Astrocyte of the cerebellum (primary cell): ENCODE measurements around the gene TMC6.
"Not testable (repeated sequence)": the region's sequence is repeated elsewhere in the genome, so short reads cannot be mapped to it uniquely, and the experiment has no call there.

Experiments
- DNase-seq: peaks from one replicate; pipeline ENCODE4 v3.0.0-alpha.2; 2011; ENCODE audit warnings: low read depth
- H3K4me3 ChIP-seq: 2 replicates; pipeline ENCODE4 v1.5.1; 2011; ENCODE audit warnings: mild to moderate bottlenecking, low read depth, low read length, moderate library complexity
- CTCF ChIP-seq: IDR thresholded peaks from 2 replicates; pipeline ENCODE4 v1.5.1; 2012; ENCODE audit warnings: low read length, low read depth, moderate library complexity, mild to moderate bottlenecking; ENCODE audit errors: missing control alignments
- in situ Hi-C: cut with HindIII; loops from 2 replicates; pipeline ENCODE4 v1.10.0; 2017; ENCODE audit warnings: low sequenced_read_pairs

The TMC6 gene

DNA sequence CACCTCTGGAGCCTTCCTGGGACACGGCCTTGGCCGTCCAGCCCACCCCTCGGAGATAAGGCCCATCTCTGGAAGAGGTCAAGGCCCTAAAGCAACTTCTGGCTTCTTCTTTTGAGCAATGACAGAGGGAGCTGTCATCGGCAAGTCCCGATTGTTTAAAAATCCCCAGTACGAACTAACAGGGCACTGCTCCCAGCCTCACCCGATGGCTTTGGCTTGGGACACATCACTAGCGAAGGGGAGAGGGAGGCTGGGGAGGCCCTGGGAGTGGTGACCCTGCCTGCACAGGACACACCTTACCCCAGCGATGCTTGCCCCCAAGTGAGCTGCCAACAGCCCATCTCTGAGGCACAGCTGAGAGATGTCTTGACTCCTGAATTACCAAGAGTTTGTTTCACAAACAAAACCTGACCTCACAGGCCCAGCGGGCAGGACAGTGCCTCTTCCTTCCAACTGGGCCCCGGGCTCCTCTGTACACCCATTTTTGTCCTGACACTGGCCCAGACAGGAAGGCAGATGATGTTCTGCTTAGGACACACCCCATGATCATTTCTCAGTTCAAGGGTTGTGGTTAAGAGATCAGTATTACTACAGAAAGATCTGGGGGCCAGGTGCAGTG, 44.7 kb upstream of the TMC6 start:
- TF ChIP-seq CTCF: no peak
- H3K4me3 ChIP-seq: no peak overlapping the region
- no peak for DNase-seq
- in situ Hi-C loops: no loop called here

DNA sequence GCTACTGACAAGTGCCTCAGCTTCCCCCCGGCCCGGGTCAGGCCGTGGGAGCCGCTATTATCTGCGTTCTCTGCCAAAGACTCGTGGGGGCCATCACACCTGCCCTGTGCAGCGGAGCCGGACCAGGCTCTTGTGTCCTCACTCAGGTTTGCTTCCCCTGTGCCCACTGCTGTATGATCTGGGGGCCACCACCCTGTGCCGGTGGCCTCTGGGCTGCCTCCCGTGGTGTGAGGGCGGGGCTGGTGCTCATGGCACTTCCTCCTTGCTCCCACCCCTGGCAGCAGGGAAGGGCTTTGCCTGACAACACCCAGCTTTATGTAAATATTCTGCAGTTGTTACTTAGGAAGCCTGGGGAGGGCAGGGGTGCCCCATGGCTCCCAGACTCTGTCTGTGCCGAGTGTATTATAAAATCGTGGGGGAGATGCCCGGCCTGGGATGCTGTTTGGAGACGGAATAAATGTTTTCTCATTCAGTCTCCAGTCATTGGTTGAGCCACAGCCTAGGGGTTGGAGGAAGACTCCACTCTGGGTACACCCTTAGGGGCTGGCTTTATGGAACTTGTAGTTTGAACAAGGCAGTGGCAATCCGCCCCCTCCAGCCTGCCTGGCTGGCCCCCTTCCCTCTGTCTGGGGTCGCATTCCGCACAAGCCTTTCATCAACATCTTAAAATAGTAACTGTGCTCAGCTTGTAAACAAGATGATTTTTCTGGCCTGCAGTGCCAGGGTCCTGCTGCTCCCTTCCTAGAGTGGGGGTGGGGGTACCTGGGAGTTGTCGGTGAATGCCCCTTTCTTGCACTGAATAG, 43.9 kb upstream of the TMC6 start:
- in situ Hi-C loops: no loop called here
- no peak overlapping the region for H3K4me3 ChIP-seq
- DNase-seq: no peak
- TF ChIP-seq CTCF: no peak

GRCh38 chr17:78171591-78172248, 43.2 kb upstream of the TMC6 start:
- in situ Hi-C loops, H3K4me3 ChIP-seq, DNase-seq: not testable (repeated sequence)

DNA sequence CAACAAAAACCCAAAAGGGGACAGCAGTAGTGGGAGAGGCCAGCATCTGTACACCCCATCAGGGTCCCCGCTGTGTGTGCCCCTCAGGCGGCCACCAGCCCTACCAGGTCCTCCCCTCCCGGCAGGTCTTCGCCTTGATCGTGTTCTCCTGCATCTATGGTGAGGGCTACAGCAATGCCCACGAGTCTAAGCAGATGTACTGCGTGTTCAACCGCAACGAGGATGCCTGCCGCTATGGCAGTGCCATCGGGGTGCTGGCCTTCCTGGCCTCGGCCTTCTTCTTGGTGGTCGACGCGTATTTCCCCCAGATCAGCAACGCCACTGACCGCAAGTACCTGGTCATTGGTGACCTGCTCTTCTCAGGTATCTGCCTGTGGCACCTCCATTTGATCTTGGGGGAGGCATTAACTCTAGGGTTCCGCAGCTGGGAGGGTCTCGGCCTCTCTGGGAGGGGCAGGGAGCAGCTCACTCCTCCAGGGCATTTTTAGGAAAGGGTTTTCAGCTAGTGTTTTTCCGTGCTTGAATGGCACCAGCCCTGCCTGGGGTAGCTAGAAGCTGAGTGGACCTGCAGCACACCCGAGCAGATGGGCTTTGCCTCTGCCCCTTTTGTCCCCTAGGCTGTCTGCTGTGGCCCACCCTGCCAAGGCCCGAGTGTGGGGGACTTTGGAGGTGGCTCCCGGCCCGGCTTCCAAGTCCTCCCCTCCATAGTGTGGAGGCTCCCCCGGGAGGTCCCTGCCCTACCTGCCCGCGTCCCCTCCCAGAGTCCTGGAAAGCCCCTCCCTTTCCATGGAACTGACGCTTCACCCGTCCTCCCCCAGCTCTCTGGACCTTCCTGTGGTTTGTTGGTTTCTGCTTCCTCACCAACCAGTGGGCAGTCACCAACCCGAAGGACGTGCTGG, 42.4 kb upstream of the TMC6 start:
- TF ChIP-seq CTCF: no peak
- no peak for DNase-seq
- H3K4me3 ChIP-seq: no peak overlapping the region
- in situ Hi-C loops: no loop called here

DNA sequence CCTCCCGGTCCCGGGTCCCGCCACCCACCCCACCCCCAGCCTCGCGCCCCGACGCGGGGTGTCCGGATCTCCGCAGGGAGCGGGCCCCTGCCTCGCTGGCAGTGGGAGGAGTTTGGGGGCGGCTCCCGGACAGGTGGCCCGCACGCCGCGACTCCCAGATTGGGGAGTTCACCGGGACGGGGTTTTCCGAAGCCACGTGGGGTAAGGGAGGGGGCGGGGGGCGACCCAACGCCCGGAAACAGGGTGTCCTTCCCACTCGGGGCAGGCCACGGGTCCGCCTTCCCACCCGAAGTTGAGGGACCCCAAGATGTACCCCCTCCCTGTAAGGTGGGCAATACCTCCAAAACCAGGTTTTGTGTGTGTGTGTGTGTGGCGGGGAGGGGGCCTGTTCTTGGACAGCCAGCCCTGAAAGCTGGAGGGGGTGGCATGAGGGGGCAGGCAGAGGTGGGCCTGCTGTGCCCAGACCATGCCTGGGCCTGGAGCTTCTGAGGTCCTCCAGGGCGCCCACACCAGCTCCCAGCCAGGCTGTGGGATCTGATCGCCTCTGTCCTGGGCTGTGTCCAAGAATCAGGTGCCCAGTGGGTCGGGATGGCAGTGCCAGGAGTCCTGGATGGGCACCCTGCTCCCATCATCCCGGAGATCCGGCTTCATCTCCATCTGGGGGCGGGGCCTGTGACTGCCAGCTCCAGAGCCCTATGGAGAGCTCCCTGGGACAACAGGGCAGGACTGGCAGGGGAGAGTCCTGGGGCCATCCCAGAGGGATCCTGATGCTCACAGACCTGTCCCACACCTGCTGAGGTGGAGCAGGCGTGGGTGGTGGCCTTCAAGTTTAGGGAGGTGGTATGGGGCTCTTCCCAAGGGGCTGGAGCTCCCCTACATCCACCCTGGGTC, 40.6 kb upstream of the TMC6 start:
- in situ Hi-C loops: no loop called here
- TF ChIP-seq CTCF: no peak
- H3K4me3 ChIP-seq: peak overlapping the region; percentile 49

GRCh38 chr17:78168242-78168902, 39.8 kb upstream of the TMC6 start, which contains the start of gene SYNGR2:
SYNGR2 (plus strand) TSS chr17:78168581; CDS start chr17:78168617, 36 bp downstream.
- peak within 1 kb of the TSS; percentile 49 for H3K4me3 ChIP-seq
- DNase-seq: no peak
- TF ChIP-seq CTCF: no peak
- in situ Hi-C loops: no loop called here

More for the DNA sequence above, 40.6 kb upstream of the TMC6 start:
- DNase-seq: no peak
